Osteoblast (primary cell): ENCODE results near the gene MTRF1L. TPM values are rescaled to one million over a fixed set of nuclear protein-coding genes. Genes with fewer than 3 reads are reported as not detected.
"Not testable (repeated sequence)": the region's sequence is repeated elsewhere in the genome, so short reads cannot be mapped to it uniquely, and the experiment has no call there.

Experiments used
- DNase-seq: peaks from one replicate; pipeline ENCODE4 v3.0.0; 2011; ENCODE audit warnings: low spot score, mixed read lengths; ENCODE audit not compliant: insufficient read length; ENCODE audit errors: missing footprints
- H2AFZ ChIP-seq: 2 replicates; pipeline ENCODE4 v1.6.0; 2011; ENCODE audit warnings: mild to moderate bottlenecking, low read length
- H3K27ac ChIP-seq: 2 replicates; pipeline ENCODE4 v1.5.1; 2011; ENCODE audit warnings: mild to moderate bottlenecking, low read depth, low read length, moderate library complexity
- H3K27me3 ChIP-seq: 2 replicates; pipeline ENCODE4 v1.6.0; 2012; ENCODE audit warnings: mild to moderate bottlenecking, control low read depth, inconsistent platforms, low read length, moderate library complexity; ENCODE audit not compliant: insufficient read depth
- H3K36me3 ChIP-seq: 2 replicates; pipeline ENCODE4 v1.5.1; 2011; ENCODE audit warnings: mild to moderate bottlenecking, low read length, control low read depth, moderate library complexity; ENCODE audit not compliant: insufficient read depth
- H3K4me1 ChIP-seq: 2 replicates; pipeline ENCODE4 v1.5.1; 2011; ENCODE audit warnings: mild to moderate bottlenecking, low read length, control low read depth, moderate library complexity; ENCODE audit not compliant: insufficient read depth
- H3K4me2 ChIP-seq: 2 replicates; pipeline ENCODE4 v1.6.0; 2011; ENCODE audit warnings: mild to moderate bottlenecking, low read length; ENCODE audit not compliant: insufficient read depth
- H3K4me3 ChIP-seq: fragments of 200-600 bp; sonication (generic); 3 replicates; pipeline ENCODE4 v1.5.1; 2012; ENCODE audit warnings: mild to moderate bottlenecking, low read length, inconsistent platforms; ENCODE audit not compliant: insufficient read depth
- H3K79me2 ChIP-seq: 2 replicates; pipeline ENCODE4 v1.6.0; 2012; ENCODE audit warnings: mild to moderate bottlenecking, low read length, control low read depth, inconsistent platforms; ENCODE audit not compliant: insufficient read depth
- H3K9me3 ChIP-seq: 2 replicates; pipeline ENCODE4 v1.5.1; 2011; ENCODE audit warnings: low read depth, low read length, control low read depth
- H4K20me1 ChIP-seq: 2 replicates; pipeline ENCODE4 v1.6.0; 2012; ENCODE audit warnings: mild to moderate bottlenecking, low read length, control low read depth; ENCODE audit not compliant: insufficient read depth
- total RNA-seq: library from RNA; depleted of rRNA; stranded (reverse); fragments of >200 nt; gene quantifications from 2 replicates; pipeline ENCODE4 v1.2.3, GENCODE V29; 2012
- TF ChIP-seq, protein P1 (sequence below): IDR thresholded peaks from 2 replicates; pipeline ENCODE4 v1.5.1; 2011; ENCODE audit warnings: mild to moderate bottlenecking, low read depth, low read length, moderate library complexity; ENCODE audit errors: extremely low read depth

Gene MTRF1L
- total RNA-seq, 1 donor, result 18.8 TPM

- H3K79me2 ChIP-seq, result peaks cover 53% of the 10 kb centered on the region
- H3K4me1 ChIP-seq, result peaks cover 11% of the 10 kb centered on the region
- H4K20me1 ChIP-seq, result peaks cover 7% of the 10 kb centered on the region
- H3K36me3 ChIP-seq, result peaks cover 5% of the 10 kb centered on the region
- no peak overlapping the region for H3K4me2 ChIP-seq
- no peak for DNase-seq
- H3K9me3 ChIP-seq, result no peaks in the 10 kb centered on the region
- no peaks in the 10 kb centered on the region for H3K27me3 ChIP-seq
- no peak overlapping the region for H3K4me3 ChIP-seq
- TF ChIP-seq, protein P1, sequence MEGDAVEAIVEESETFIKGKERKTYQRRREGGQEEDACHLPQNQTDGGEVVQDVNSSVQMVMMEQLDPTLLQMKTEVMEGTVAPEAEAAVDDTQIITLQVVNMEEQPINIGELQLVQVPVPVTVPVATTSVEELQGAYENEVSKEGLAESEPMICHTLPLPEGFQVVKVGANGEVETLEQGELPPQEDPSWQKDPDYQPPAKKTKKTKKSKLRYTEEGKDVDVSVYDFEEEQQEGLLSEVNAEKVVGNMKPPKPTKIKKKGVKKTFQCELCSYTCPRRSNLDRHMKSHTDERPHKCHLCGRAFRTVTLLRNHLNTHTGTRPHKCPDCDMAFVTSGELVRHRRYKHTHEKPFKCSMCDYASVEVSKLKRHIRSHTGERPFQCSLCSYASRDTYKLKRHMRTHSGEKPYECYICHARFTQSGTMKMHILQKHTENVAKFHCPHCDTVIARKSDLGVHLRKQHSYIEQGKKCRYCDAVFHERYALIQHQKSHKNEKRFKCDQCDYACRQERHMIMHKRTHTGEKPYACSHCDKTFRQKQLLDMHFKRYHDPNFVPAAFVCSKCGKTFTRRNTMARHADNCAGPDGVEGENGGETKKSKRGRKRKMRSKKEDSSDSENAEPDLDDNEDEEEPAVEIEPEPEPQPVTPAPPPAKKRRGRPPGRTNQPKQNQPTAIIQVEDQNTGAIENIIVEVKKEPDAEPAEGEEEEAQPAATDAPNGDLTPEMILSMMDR, result no peak
- no peak overlapping the region for H2AFZ ChIP-seq
- H3K27ac ChIP-seq, result no peak overlapping the region
These were observed 15.5 kb downstream of the MTRF1L start for GRCh38 chr6:152986978-152987377.

- not testable (repeated sequence) for H2AFZ ChIP-seq, H4K20me1 ChIP-seq, H3K4me3 ChIP-seq, H3K36me3 ChIP-seq, H3K27me3 ChIP-seq, H3K27ac ChIP-seq, H3K9me3 ChIP-seq, DNase-seq
- Histone ChIP-seq H3K4me1 (peaks cover 21% of the 10 kb centered on the region), H3K79me2 (peaks cover 58% of the 10 kb centered on the region), H3K4me2 (peak overlapping the region; percentile 98)
These were observed 17.2 kb downstream of the MTRF1L start for GRCh38 chr6:152985300-152985699.

GRCh38 chr6:152984513-152984872 lies 18.0 kb downstream of the MTRF1L start:
- TF ChIP-seq, protein P1, result no peak
- no peaks in the 10 kb centered on the region for H3K9me3 ChIP-seq
- no peaks in the 10 kb centered on the region for H3K27me3 ChIP-seq
- H3K4me1 ChIP-seq, result peaks cover 29% of the 10 kb centered on the region
- DNase-seq, result no peak
- peaks cover 3% of the 10 kb centered on the region for H3K36me3 ChIP-seq
- peak overlapping the region; percentile 84 for H3K27ac ChIP-seq
- H3K79me2 ChIP-seq, result peaks cover 61% of the 10 kb centered on the region
- peak overlapping the region; percentile 98 for H3K4me2 ChIP-seq
- H2AFZ ChIP-seq, result peak overlapping the region; percentile 7
- peak overlapping the region; percentile 94 for H3K4me3 ChIP-seq
- H4K20me1 ChIP-seq, result peaks cover 9% of the 10 kb centered on the region

DNA sequence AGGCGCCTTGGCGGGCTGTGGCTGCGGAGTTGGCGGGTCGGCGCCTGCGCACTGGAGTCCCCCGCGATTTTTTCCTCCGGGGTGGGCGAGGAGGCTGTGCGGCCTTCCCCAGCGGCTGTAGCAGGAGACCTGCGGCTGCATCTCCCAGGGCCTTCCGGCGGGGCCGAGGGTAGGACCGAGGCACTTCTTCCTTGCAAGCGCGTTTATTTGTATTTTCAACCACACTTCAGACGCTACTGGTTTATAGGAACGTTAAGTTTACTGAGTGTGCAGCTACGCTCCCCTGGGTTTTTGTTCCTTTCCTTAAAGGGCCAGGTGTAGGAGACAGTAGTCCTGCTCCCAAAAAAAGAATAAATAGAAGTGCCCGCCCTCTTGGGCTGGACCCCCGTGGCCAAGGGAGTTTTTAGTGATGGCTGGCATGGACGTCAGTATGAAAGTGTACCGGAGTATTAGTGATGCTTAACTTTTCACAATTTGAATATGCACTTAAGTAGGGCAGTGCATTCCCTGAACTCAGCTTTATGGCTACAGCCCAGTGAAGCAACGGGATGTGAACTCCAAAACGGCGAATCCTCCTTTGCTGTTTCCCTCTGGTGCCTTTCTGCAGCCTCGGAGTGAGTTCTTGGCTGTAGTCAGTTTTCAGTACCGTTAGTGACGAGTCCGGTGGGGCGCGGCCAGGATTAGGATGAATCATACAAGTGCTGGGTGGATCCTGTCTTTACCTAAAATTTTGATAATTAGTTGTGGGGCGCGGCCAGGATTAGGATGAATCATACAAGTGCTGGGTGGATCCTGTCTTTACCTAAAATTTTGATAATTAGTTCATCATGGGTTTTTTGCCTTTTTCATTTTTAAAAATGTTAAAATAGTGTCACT lies 18.6 kb downstream of the MTRF1L start:
- no peaks in the 10 kb centered on the region for H3K27me3 ChIP-seq
- H3K27ac ChIP-seq, result peak overlapping the region; percentile 84
- H4K20me1 ChIP-seq, result peaks cover 9% of the 10 kb centered on the region
- peaks cover 30% of the 10 kb centered on the region for H3K4me1 ChIP-seq
- H2AFZ ChIP-seq, result peak overlapping the region; percentile 95
- H3K9me3 ChIP-seq, result no peaks in the 10 kb centered on the region
- TF ChIP-seq, protein P1, result no peak
- H3K4me3 ChIP-seq, result peak overlapping the region; percentile 94
- H3K79me2 ChIP-seq, result peaks cover 68% of the 10 kb centered on the region
- peak; percentile 97 for DNase-seq
- peaks cover 3% of the 10 kb centered on the region for H3K36me3 ChIP-seq
- peak overlapping the region; percentile 98 for H3K4me2 ChIP-seq
